Fibroblast of the aortic adventitia (primary cell): Measurements from ENCODE around the gene SYTL3. TPM values are rescaled to one million over a fixed set of nuclear protein-coding genes. Genes with fewer than 3 reads are reported as not detected.

Source experiments
- DNase-seq: peaks from one replicate; pipeline ENCODE4 v3.0.0-alpha.2; 2010; ENCODE audit warnings: low read depth
- H3K4me3 ChIP-seq: 2 replicates; pipeline ENCODE4 v1.5.1; 2011; ENCODE audit warnings: low read depth, mild to moderate bottlenecking, control low read depth, low read length, moderate library complexity
- total RNA-seq: library from RNA; depleted of rRNA; stranded (reverse); fragments of >200 nt; gene quantifications from 2 replicates; pipeline ENCODE4 v1.2.3, GENCODE V29; 2012; ENCODE audit warnings: low replicate concordance
- TF ChIP-seq, protein P1 (sequence below): IDR thresholded peaks from 2 replicates; pipeline ENCODE4 v1.5.1; 2011; ENCODE audit warnings: mild to moderate bottlenecking, low read length, control low read depth, inconsistent platforms; ENCODE audit not compliant: insufficient read depth

The SYTL3 gene
- total RNA-seq, 1 donor: 1.9 TPM

- TF ChIP-seq, protein P1, sequence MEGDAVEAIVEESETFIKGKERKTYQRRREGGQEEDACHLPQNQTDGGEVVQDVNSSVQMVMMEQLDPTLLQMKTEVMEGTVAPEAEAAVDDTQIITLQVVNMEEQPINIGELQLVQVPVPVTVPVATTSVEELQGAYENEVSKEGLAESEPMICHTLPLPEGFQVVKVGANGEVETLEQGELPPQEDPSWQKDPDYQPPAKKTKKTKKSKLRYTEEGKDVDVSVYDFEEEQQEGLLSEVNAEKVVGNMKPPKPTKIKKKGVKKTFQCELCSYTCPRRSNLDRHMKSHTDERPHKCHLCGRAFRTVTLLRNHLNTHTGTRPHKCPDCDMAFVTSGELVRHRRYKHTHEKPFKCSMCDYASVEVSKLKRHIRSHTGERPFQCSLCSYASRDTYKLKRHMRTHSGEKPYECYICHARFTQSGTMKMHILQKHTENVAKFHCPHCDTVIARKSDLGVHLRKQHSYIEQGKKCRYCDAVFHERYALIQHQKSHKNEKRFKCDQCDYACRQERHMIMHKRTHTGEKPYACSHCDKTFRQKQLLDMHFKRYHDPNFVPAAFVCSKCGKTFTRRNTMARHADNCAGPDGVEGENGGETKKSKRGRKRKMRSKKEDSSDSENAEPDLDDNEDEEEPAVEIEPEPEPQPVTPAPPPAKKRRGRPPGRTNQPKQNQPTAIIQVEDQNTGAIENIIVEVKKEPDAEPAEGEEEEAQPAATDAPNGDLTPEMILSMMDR: no peak
- DNase-seq: no peak
- H3K4me3 ChIP-seq: no peak overlapping the region
Observed at GRCh38 chr6:158783167-158783450, 133.3 kb downstream of the SYTL3 start.

GRCh38 chr6:158783851-158784250 is 134.0 kb downstream of the SYTL3 start:
- TF ChIP-seq, protein P1: no peak
- DNase-seq: no peak
- no peak overlapping the region for H3K4me3 ChIP-seq

DNA sequence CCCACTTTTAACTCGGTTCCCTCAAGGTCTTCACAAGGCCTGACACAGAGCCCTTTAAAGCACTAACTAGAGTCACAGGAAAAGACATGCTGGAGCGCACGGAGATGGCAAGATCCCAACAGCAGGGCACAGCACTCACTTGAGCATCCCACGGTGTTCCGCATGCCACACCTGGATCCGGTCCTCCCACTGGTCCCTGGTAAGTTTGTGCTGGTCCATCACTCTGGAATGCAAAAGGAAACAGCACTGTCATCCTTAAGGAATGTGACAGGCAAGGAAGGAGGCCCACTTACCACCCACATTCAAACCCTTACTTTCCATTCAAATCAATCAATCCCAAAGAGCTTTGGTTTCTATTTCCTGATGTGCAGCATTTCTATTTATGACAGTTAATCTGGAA is 134.7 kb downstream of the SYTL3 start:
- no peak for DNase-seq
- TF ChIP-seq, protein P1: no peak
- no peak overlapping the region for H3K4me3 ChIP-seq

GRCh38 chr6:158785036-158785435 is 135.2 kb downstream of the SYTL3 start:
- TF ChIP-seq, protein P1: no peak
- DNase-seq: no peak
- no peak overlapping the region for H3K4me3 ChIP-seq

DNA sequence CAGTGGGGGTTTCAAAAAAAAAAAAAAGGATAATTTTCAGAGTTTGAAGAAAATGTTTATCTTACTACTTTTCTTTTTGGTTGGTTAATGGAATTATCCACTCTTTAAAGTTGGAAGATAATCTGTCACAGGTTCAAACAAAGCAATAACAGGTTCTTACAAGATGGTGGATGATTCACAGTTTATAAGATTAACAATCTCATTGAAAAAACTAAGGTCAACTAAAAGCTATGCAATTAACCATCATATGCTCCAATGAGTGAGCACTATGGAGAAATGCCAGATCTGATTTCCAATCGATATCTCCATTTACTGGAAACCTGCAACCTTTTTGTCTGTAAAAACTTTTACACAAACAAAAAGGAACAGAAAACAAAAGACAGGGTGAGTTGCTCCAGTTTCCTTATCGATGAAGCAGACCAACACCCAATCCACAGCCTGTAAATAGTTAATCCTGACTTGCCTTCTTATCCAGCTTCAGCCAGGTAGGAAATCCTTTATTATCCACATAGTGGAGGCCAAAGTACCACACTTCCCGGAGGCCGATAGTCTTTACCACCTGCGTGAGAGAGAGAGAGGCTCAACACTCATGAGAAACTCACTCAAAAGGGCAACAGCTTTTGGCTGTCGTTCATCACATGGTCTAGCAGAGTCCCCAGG is 136.9 kb downstream of the SYTL3 start:
- no peak overlapping the region for H3K4me3 ChIP-seq
- DNase-seq: no peak

DNA sequence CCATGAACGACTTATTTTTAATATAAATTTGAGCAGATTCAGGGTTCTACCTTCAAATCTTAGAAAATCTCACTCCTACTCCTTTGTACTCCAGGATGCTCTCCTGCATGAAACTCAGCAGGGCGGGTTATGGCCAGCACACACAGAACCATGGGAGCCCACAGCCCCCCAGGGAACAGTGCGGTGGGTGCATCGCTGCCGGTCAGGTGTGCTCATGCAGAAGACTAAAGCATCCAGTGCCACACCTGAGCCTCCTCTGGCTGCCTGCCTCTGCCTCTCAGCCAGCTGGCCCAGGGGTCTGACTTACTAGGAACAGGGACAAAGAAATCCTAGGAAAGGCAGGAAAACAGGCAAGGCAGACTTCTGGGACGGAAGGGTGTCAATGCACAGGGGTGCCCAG is 137.5 kb downstream of the SYTL3 start:
- no peak overlapping the region for H3K4me3 ChIP-seq
- TF ChIP-seq, protein P1: no peak
- DNase-seq: no peak

More for the DNA sequence above, 136.9 kb downstream of the SYTL3 start:
- TF ChIP-seq, protein P1: no peak
